Occipital lobe (tissue), 2 donors: ENCODE measurements around the gene NRG3. TPM values are rescaled to one million over a fixed set of nuclear protein-coding genes. Genes with fewer than 3 reads are reported as not detected.

ENCODE experiments used
- DNase-seq: peaks from one replicate; lab custom pipeline; 2025; lab: John Stamatoyannopoulos, UW
- total RNA-seq: library from RNA; depleted of rRNA; stranded (reverse); fragments of >200 nt; gene quantifications from one replicate; pipeline ENCODE4 v1.2.3, GENCODE V29; 2014

Gene NRG3
- total RNA-seq, 1 donor from 2014 or later = 23.1 TPM

GRCh38 chr10:82378146-82378545, 503.2 kb downstream of the NRG3 start:
- peak; percentile 52 for DNase-seq

- DNase-seq = no peak
These were observed 508.4 kb downstream of the NRG3 start for GRCh38 chr10:82383350-82383749.

GRCh38 chr10:82390866-82391658, 516.1 kb downstream of the NRG3 start:
- DNase-seq = no peak

GRCh38 chr10:82391971-82392370, 517.0 kb downstream of the NRG3 start:
- no peak for DNase-seq

GRCh38 chr10:82392533-82392932, 517.5 kb downstream of the NRG3 start:
- no peak for DNase-seq

GRCh38 chr10:82394122-82394521, 519.1 kb downstream of the NRG3 start:
- peak; percentile 42 for DNase-seq

- no peak for DNase-seq
These were observed 520.0 kb downstream of the NRG3 start for GRCh38 chr10:82394987-82395386.

- no peak for DNase-seq
These were observed 521.9 kb downstream of the NRG3 start for GRCh38 chr10:82396886-82397285.

- DNase-seq = no peak
These were observed 522.9 kb downstream of the NRG3 start for GRCh38 chr10:82397854-82398253.

- DNase-seq = no peak
These were observed 524.9 kb downstream of the NRG3 start for GRCh38 chr10:82399850-82400249.

- no peak for DNase-seq
These were observed 525.8 kb downstream of the NRG3 start for GRCh38 chr10:82400841-82401240.

- DNase-seq = no peak
These were observed 528.0 kb downstream of the NRG3 start for GRCh38 chr10:82402906-82403401.

- DNase-seq = no peak
These were observed 534.7 kb downstream of the NRG3 start for GRCh38 chr10:82409671-82410070.

- DNase-seq = no peak
These were observed 536.4 kb downstream of the NRG3 start for GRCh38 chr10:82411416-82411815.

- DNase-seq = no peak
These were observed 545.0 kb downstream of the NRG3 start for GRCh38 chr10:82420001-82420400.

GRCh38 chr10:82429302-82429701, 554.3 kb downstream of the NRG3 start:
- no peak for DNase-seq

GRCh38 chr10:82438277-82438676, 563.3 kb downstream of the NRG3 start:
- DNase-seq = no peak

GRCh38 chr10:82440775-82441174, 565.8 kb downstream of the NRG3 start:
- DNase-seq = no peak

- no peak for DNase-seq
These were observed 577.1 kb downstream of the NRG3 start for GRCh38 chr10:82452046-82452445.

- DNase-seq = no peak
These were observed 577.7 kb downstream of the NRG3 start for GRCh38 chr10:82452676-82453075.

GRCh38 chr10:82453678-82454293, 578.8 kb downstream of the NRG3 start:
- DNase-seq = no peak

GRCh38 chr10:82462910-82463551, 588.0 kb downstream of the NRG3 start:
- DNase-seq = no peak
